ENCODE data around the gene PPP6R2.
"Not testable (repeated sequence)": the region's sequence is repeated elsewhere in the genome, so short reads cannot be mapped to it uniquely, and the experiment has no call there.

PPP6R2 gene

DNA sequence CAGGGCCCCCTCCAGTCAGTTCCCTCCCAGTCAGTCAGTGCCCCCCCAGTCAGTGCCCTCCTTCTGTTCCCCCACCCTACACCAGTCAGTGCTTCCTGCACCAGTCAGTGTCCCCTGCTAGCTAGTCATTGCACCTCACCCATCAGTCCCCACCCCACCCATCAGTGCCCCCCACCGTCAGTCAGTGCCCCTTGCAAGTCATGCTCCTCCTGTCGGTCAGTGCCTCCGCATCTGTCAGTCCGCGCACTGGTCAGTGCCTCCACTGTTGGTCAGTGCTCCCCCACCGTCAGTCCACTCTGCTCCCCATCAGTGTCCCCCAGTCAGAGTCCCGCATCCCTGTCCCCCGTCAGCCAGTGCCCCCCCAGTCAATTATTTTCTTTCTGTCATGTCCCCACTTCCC is 3.3 kb downstream of the PPP6R2 start:
- DNase-seq = no peak

DNA sequence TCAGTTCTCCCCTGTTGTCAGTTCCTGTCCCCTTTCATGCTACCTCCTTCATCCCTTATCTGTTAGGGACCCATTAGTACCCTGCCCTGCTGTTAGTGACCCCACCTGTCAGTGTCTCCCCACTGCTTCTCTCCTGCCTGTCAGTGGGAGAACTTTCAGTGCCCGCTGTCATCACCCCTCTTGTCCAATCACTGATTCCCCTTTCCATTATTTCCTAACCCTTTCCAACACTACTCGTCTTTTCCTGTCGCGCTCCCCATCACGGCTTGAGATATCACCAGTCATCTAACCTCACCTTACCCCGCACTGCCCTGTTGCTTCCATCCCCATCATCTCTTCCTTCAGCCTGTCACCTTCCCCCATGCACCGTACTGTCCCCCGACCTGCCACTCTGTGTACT is 4.0 kb downstream of the PPP6R2 start:
- DNase-seq = no peak

DNA sequence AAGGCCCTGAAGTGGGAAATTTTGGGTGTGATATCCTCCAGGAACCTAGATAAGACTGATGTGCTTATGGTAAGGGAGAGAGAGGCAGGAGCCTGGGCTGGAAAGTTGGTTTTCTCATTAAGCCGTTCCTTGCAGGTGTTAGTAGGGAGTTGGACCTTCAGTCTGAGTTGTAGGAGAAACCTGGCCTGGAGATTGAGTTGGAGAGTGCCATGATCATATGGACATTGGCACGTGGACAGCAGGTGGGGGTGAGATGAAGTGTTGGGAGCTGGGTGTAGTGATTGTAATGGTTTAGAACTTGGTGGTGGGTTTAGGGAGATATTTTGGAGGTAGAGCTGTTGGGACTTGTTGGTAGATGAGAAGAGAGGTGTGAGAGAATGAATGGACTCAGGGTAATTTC is 4.9 kb downstream of the PPP6R2 start:
- no peak for DNase-seq

DNA sequence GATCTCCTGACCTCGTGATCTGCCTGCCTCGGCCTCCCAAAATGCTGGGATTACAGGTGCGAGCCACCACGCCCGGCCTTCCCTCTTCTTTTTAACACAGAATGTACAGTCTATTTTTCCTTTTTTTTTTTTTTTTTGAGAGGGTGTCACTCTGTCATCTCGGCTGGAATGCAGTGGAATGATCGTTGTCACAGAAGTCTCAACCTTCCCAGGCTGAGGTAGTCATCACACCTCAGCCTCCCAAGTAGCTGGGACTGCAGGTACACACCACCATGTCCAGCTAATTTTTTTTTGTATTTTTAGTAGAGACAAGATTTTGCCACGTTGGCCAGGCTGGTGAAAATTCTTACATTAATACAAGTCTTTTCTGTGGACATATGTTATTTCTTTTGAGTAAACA is 13.1 kb downstream of the PPP6R2 start:
- DNase-seq = no peak

DNA sequence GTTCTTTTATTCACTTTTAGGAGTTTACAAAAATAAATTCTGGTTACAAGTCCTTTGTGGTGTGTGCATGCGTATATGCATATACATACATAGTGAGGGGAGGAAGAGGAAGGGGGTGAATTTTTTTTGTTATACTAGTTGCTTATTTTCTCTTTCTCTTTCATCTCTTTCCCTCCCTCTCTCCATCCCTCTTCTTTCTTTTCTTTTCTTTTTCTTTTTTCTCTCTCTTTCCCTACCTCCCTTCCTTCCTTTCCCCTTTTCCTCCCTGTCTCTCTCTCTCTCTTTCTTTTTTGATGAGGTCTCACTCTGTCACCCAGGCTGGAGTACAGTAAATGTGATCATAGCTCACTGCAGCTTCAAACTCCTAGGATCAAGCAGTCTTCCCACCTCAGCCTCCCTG is 14.1 kb downstream of the PPP6R2 start:
- no peak for DNase-seq

DNA sequence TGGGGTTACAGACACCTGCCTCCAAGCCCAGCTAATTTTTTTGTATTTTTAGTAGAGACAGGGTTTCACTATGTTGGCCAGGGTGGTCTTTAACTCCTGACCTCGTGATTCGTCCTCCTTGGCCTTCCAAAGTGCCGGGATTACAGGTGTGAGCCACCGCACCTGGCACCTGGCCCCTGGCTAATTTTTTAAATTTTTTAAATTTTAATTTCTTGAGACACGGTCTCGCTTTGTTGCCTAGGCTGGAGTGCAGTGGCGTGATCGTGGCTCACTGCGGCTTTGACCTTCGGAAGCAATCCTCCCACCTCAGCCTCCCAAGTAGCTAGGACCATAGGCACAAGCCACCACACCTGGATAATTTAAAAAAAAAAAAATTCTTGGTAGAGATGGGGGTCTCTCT is 14.6 kb downstream of the PPP6R2 start:
- DNase-seq = no peak

DNA sequence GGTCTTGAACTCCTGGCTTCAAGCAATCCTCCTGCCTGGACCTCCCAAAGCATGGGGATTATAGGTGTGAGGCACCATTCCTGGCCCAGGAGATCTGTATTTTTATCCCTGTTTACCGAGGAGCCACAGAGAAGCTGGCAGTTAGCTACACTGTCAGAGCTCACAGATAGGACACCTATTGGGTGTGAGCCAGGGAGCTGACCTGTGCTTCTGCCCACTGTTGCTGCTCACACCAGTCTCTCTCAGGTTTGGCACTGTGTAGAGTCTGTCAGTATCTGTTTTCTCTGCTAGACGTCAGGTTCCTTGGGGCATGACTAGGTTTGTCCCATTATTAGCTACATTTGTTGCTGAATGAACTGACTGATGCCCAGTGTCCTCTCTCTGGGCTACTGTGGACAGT is 17.5 kb downstream of the PPP6R2 start:
- no peak for DNase-seq

DNA sequence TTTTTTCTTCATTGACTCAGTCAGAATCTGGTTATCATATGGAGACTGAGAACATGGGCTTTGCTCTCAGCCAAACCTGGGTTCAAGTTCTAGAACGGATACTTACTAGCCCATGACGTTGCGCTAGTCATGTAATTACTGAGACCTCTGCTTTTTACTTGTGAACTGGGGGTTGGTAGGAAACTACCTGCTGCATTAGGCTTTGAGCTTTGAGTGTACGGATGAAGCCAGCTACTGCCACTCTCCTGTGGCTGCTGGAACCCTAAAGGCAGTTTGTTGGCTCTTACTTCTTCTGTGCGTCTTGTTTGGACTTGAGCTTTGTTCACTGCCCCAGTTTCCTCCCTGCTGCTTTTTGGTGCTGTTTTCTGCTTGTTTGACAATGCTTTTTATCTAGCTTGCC is 18.1 kb downstream of the PPP6R2 start:
- DNase-seq = no peak

DNA sequence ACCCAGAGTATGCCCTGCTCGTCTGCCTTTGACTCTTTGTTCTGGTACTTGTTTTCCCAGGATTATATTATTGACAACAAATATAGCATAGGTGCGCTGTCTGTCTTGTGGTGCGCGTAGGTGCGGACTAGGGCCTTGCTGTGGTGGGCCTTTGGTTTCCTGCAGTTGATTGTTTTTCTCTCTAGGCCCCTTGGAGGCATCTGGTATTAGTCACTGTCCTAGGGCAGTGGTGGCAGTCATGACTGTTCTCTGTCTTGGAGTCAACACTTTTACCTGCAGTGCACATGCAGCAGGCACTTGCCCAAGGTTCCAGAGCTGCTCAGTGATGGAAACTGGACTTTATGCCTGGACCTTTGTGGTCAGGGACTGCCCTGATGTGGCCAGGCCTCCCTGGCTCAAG is 18.6 kb downstream of the PPP6R2 start:
- no peak for DNase-seq

DNA sequence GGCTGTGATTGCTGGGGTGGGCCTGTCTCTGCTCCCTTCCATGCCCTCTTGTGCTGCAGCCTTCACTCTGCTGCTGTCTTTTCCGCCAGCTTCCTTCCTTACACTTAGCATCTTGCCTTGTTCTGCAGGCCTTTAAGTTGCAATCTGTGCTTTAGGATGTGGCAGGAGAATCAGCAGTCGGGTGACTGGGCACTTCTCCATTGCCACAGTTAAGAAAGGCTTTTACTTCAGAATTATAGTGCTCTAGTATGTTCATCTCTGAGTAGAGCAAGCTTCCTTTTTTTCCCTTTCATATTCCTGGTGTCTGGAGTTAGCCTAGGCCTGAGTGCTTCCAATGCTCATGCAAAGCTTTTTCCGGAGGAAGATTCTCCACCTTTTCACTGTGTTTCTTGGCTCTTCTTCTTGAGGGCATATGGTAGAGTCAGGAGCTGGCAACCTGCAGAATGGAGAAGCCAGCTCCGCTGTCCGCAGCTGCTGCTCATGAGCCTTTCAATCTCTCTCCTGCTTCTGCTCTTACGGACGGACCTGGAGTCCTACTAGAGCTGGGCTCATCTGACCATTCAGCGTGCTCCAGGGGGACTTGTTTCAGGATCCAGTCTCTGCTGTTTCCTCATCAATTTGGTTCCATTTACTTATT is 20.2 kb downstream of the PPP6R2 start:
- no peak for DNase-seq

DNA sequence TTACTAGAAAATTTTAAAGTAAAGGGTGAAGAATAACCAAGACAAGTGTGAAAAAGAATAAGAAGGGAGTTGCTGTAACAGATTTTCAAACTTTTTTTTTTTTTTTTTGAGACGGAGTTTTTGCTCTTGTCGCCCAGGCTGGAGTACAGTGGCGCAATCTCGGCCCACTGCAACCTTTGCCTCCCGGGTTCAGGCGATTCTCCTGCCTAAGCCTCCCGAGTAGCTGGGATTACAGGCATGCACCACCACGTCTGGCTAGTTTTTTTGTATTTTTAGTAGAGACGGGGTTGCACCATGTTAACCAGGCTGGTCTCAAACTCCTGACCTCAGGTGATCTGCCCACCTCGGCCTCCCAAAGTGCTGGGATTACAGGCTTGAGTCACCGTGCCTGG is 20.7 kb downstream of the PPP6R2 start:
- DNase-seq = not testable (repeated sequence)

DNA sequence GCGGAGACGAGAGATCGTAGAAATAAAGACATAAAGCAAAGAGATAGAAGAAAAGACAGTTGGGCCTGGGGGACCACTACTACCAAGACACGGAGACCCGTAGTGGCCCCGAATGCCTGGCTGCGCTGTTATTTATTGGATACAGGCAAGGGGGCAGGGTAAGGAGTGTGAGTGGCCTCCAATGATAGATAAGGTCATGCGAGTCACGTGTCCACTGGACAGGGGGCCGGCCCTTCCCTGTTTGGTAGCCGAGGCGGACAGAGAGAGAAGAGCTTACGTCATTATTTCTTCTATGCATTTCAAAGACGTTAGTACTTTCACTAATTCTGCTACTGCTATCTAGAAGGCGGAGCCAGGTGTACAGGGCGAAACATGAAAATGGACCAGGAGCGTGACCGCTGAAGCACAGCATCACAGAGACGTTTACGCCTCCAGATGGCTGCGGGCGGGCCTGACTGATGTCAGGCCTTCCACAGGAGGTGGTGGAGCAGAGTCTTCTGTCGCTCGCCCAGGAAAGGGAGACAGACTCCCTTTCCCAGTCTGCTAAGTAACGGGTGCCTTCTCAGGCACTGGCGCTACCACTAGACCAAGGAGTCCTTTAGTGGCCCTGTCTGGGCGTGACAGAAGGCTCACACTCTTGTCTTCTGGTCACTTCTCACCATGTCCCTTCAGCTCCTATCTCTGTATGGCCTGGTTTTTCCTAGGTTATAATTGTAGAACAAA is 24.8 kb downstream of the PPP6R2 start:
- DNase-seq = no peak

DNA sequence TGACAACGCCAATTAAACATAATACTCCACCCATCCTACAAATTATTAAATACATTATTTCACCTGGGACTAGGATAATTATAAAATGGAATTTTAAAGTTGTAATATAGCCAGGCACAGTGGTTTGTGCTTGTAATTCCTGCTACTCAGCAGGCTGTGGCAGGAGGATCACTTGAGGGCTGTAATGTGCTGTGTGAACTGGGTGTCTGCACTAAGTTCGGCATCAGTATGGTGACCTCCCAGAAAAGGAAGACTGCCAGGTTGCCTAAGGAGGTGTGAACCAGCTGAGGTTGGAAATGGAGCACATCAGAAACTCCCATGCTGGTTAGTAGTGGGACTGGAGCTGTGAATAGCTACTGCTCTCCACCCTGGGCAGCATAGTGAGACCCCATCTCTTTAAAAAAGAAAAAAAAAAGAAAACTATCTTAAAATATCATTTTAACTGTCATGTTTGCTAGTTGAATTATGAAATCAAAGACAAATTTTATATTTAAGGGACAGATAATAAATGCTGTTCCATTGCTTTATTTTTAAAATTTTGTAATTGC is 28.0 kb downstream of the PPP6R2 start:
- DNase-seq = no peak

DNA sequence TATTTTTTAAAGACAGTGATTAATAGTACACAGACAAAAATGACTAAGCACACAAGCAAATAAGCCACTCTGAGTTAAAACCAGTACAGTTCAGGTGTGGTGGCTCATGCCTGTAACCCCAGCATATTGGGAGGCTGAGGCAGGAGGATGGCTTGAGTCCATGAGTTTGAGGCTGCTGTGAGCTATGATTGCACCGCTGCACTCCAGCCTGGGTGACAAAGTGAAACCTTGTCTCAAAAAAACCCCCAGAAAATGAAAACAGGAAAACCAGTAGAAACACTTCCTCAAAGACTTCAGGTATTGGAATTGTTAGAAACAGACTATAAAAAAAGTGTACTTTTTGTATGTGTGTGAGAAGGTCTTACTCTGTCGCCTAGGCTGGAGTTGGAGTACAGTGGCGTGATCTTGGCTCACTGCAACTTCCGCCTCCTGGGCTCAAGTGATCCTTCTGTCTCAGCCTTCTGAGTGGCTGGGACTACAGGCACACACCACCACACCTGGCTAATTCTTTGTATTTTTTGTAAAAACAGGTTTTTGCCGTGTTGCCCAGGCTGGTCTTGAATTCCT is 33.0 kb downstream of the PPP6R2 start:
- no peak for DNase-seq

DNA sequence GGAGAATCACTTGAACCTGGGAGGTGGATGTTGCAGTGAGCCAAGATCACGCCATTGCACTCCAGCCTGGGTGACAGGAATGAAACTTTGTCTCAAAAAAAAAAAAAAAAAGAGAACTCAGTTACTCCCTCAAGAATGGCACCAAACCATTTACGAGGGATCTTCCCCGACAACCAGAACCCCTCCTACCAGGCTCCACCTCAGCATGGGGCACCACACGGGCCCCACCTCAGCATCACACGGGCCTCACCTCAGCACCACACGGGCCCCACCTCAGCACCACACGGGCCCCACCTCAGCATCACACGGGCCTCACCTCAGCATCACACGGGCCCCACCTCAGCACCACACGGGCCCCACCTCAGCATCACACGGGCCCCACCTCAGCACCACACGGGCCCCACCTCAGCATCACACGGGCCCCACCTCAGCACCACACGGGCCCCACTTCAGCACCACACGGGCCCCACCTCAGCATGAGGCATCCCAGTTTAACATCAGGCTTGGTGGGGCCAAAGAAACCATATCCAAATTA is 38.0 kb downstream of the PPP6R2 start:
- not testable (repeated sequence) for DNase-seq

DNA sequence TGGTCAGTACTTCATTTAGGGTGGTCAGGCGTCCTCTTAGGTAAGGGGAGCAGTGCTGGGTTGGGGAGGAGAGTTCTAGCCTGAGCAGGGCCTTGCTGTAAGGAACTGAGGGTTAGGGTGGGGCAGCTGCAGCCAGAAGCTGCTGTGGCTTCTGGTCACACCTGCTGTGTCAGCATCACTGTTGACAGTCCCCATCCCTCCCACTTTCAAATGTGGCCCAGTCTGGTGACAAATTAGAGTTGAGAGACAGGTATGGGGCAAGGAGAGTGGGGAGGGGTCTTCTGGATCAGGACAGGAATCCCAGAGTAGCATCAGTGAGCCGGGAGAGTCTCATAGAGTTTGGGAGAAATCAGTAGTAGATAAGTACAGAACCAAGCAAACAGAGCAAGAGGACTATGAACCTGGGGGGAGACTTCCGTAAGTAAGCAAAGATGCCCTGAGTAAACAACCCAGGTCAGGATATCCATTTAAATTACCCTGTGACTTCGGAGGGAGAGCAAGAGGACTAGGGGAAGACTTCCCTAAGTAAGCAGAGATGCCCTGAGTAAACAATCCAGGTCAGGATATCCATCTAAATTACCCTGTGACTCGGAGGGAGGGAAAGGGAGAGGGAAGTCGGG is 53.7 kb downstream of the PPP6R2 start:
- no peak for DNase-seq

DNA sequence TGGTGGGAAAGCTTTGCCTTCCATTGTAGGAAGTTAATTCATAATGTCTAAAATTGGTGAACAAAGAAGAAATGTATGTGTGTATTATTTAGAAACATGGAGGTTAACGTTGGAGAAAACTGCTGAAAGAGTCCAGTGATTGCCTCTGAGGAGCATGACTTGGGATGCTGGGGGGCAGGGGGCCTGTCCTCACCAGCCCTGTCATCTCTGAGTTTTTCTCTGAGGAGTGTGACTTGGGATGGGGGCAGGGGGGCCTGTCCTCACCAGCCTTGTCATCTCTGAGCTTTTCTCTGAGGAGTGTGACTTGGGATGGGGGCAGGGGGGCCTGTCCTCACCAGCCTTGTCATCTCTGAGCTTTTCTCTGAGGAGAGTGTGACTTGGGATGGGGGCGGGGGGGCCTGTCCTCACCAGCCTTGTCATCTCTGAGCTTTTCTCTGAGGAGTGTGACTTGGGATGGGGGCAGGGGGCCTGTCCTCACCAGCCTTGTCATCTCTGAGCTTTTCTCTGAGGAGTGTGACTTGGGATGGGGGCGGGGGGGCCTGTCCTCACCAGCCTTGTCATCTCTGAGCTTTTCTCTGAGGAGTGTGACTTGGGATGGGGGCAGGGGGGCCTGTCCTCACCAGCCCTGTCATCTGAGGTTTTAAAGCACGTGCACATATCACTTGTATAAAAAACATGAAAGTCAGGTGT is 54.4 kb downstream of the PPP6R2 start:
- DNase-seq = not testable (repeated sequence)

DNA sequence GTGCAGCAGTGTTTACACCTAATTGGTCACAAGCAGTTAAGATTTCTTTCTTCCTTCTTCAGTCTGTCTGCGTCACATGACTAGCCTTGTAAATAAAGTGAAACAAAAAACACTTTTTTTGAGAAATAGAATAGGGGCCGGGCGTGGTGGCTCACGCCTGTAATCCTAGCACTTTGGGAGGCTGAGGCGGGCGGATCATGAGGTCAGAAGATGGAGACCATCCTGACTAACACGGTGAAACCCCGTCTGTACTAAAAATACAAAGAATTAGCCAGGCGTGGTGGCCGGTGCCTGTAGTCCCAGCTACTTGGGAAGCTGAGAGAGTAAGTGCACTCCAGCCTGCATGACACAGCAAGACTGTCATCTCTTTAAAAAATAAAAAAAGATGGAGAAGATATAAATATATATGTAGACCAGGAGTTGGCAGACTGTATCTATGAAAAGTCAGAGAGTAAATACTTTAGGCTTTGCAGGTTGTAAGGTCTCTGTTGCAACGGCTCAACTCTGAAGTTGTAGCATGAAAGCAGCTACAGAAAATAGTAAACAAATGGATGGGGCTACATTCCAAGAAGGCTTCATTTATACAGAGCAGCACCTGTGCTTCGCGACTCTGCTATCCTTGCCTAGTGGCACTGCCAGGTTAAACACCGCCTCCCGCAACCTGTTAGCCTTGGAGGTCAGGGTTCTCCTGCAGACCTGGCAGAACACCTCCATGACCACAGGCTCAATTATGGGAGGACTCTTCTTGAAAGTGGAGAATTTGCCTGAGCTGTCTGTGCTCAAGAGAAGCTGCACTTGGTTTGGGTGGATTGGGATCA is 55.9 kb downstream of the PPP6R2 start:
- no peak for DNase-seq

DNA sequence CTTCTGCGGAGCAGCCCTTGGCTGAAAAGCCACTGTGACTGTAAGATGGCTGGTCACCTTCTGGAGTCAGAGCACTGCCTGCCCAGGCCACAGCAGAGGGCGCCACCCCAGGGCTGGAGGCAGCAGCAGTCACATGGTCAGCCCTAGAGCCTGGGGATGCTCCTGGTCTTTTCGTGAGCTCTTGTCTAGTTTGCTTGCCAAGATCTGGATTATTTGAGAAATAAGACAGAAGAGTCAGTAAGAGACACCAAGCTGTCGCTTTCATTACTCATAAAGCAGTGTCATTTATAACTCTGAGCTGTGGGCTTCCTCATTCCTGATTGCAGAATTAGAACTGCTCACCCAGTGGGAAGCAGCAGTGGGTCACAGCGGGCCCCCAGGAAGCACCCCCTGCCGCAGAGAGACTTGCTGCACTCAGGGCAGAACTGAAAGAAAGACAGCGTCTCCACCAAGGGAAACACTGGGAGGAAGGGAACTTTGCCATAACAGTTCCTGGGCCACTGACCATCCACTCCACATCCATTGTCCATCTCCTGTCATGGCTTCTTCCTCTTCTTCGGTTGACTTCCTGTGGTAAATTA is 56.7 kb downstream of the PPP6R2 start:
- DNase-seq = no peak

DNA sequence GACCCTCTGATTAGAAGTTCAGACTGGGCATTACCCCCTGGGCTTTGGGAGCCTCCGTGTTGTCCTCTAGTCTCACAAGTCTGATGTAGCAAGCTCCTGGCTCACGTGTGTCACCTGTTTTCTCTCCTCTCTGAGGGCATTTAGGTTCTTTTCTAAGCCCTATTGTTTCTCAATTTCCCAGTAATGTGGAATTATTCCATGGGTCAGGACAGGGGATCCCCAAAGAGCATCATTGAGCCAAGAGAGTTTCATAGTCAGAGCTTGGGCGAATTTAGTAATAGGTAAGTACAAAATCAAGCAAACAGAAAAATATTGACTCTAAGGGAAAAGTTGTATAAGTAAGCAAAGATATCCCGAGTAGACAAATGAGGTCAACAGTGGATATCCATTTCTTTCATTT is 57.3 kb downstream of the PPP6R2 start:
- no peak for DNase-seq

DNA sequence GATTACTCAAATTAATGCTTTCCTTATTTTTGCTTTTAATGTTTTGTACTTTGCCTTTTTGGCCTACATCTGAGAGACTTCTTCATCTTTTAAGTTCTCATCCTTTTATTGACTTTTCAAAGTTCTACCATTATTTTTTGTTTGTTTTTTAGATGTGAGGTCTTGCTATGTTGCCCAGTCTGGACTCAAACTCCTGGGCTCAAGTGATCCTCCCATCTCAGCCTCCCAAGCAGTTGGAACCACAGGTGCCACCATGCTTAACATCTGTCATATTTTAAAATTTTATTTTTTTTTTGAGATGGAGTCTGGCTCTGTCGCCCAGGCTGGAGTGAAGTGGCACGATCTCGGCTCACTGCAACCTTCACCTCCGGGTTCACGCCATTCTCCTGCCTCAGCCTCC is 57.8 kb downstream of the PPP6R2 start:
- DNase-seq = no peak

DNA sequence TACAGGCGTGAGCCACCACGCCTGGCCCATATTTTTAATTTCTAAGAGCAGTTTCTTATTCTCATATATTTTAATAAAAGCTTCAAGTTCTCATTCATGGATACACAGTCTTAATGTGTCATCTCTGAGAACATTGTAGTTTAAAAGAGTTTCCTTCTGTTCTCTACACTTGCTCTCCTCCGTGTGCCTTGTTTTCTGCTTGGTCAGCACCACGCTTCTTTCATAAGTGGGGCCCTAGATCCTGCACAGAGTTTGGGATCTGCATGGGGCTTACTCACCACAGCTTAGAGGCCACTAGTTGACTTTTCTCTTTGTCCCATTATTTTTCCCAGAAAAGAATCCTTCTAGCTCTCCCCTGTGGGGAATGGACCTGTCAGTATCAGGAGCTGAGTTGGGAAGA is 58.8 kb downstream of the PPP6R2 start:
- no peak for DNase-seq
